ENCODE measurements around the gene SERPINB2. TPM values are rescaled to one million over a fixed set of nuclear protein-coding genes. Genes with fewer than 3 reads are reported as not detected.
"Not testable (repeated sequence)": the region's sequence is repeated elsewhere in the genome, so short reads cannot be mapped to it uniquely, and the experiment has no call there.

The SERPINB2 gene
- total and polyA plus RNA-seq, 2 donors (not counting 1 experiment from before 2014, with no cell fraction given): 0.25 to 1.4 TPM

- H3K9ac ChIP-seq (ENCODE audit: low read length): peak overlapping the region; percentile 71
- TF ChIP-seq EZH2 (IDR thresholded peaks at IDR 0.05; ENCODE audit: borderline replicate concordance, insufficient read depth, low read depth, low read length, poor library complexity, severe bottlenecking): no peak
- TF ChIP-seq, protein P1, sequence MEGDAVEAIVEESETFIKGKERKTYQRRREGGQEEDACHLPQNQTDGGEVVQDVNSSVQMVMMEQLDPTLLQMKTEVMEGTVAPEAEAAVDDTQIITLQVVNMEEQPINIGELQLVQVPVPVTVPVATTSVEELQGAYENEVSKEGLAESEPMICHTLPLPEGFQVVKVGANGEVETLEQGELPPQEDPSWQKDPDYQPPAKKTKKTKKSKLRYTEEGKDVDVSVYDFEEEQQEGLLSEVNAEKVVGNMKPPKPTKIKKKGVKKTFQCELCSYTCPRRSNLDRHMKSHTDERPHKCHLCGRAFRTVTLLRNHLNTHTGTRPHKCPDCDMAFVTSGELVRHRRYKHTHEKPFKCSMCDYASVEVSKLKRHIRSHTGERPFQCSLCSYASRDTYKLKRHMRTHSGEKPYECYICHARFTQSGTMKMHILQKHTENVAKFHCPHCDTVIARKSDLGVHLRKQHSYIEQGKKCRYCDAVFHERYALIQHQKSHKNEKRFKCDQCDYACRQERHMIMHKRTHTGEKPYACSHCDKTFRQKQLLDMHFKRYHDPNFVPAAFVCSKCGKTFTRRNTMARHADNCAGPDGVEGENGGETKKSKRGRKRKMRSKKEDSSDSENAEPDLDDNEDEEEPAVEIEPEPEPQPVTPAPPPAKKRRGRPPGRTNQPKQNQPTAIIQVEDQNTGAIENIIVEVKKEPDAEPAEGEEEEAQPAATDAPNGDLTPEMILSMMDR (IDR thresholded peaks at IDR 0.05): no peak
- H3K79me2 ChIP-seq (ENCODE audit: control insufficient read depth, insufficient read depth, low read length): no peaks in the 10 kb centered on the region
- ATAC-seq (ENCODE audit: low read depth): no peak
- no peak overlapping the region for H3K27ac Mint-ChIP-seq
- no peak overlapping the region for H3K4me3 Mint-ChIP-seq
- no peaks in the 10 kb centered on the region for H4K20me1 ChIP-seq (ENCODE audit: control insufficient read depth, insufficient read depth, low read length, poor library complexity, severe bottlenecking)
- H3K4me2 ChIP-seq (replicated peaks; ENCODE audit: low read depth, low read length, poor library complexity, severe bottlenecking): peak overlapping the region; percentile 97
- H3K4me1 Mint-ChIP-seq: peaks cover 5% of the 10 kb centered on the region
- H3K27ac ChIP-seq (ENCODE audit: low read length in 2 of 2): no peak overlapping the region
- ChIA-PET POLR2A (no interaction called here), CTCF (interaction anchor here (0.7 to 6.2 kb wide), 12 partner anchors 16 to 423 kb away, joined by 3 to 64 read pairs (median 4); no protein-coding TSS in a partner anchor)
- peaks cover 0 to 17% (median 4%) of the 10 kb centered on the region in 4 experiments for H3K27me3 ChIP-seq (replicated peaks in 1 of 4; ENCODE audit: control extremely low read depth in 1 of 4, control insufficient read depth in 3 of 4, insufficient read depth in 4 of 4, low read length in 3 of 4)
- peaks cover 10% of the 10 kb centered on the region for H3K27me3 Mint-ChIP-seq
- intact Hi-C loops (cut with micrococcal nuclease): loop anchor here (1.0 to 5.0 kb wide), 4 partner anchors 12 to 419 kb away; partner anchors contain the start of genes HMSD and SERPINB8
- H2AFZ ChIP-seq (ENCODE audit: insufficient read depth, low read depth, low read length, poor library complexity, severe bottlenecking): peak overlapping the region; percentile 94
- H3K4me3 ChIP-seq (ENCODE audit: control extremely low read depth in 1 of 5, extremely low read depth in 1 of 5, insufficient read depth in 1 of 5, low read depth in 2 of 5, low read length in 4 of 5): peak overlapping the region; percentile 32 to 73 (median 65)
- DNase-seq: no peak
- H3K36me3 ChIP-seq (replicated peaks in 1 of 2; ENCODE audit: control extremely low read depth in 1 of 2, control insufficient read depth in 1 of 2, extremely low read depth in 1 of 2, insufficient read depth in 2 of 2, low read length in 1 of 2): no peaks in the 10 kb centered on the region
- no peaks in the 10 kb centered on the region for H3K9me3 Mint-ChIP-seq (ENCODE audit: insufficient read depth)
- peaks cover 0 to 7% (median 0%) of the 10 kb centered on the region in 3 donors for H3K9me3 ChIP-seq (ENCODE audit: control extremely low read depth in 1 of 3, control insufficient read depth in 2 of 3, insufficient read depth in 1 of 3, low read length in 2 of 3)
- 33% methylated on average over 19 of the region's 19 CpGs for WGBS (ENCODE audit: insufficient coverage)
- H3K4me1 ChIP-seq (ENCODE audit: control insufficient read depth in 2 of 2, insufficient read depth in 2 of 2, low read length in 2 of 2): peaks cover 11 to 14% of the 10 kb centered on the region in 2 donors
These were observed 49.5 kb downstream of the SERPINB2 start for GRCh38 chr18:63936932-63937393.

GRCh38 chr18:63940008-63940407 is 52.5 kb downstream of the SERPINB2 start:
- Mint-ChIP-seq H3K9me3 (ENCODE audit: insufficient read depth) (no peaks in the 10 kb centered on the region), H3K4me1 (peaks cover 5% of the 10 kb centered on the region), H3K27me3 (peaks cover 31% of the 10 kb centered on the region), H3K4me3 (no peak overlapping the region), H3K27ac (no peak overlapping the region)
- ATAC-seq (ENCODE audit: low read depth) (no peak), DNase-seq (no peak)
- Histone ChIP-seq H3K9me3 (ENCODE audit: control extremely low read depth in 1 of 3, control insufficient read depth in 2 of 3, insufficient read depth in 1 of 3, low read length in 2 of 3) (peaks cover 0 to 7% (median 0%) of the 10 kb centered on the region in 3 donors), H3K27me3 (replicated peaks in 1 of 4; ENCODE audit: control extremely low read depth in 1 of 4, control insufficient read depth in 3 of 4, insufficient read depth in 4 of 4, low read length in 3 of 4) (peaks cover 0 to 17% (median 4%) of the 10 kb centered on the region in 4 experiments), H3K79me2 (ENCODE audit: control insufficient read depth, insufficient read depth, low read length) (no peaks in the 10 kb centered on the region), H3K27ac (ENCODE audit: low read length in 2 of 2) (no peak overlapping the region), H3K4me1 (ENCODE audit: control insufficient read depth in 2 of 2, insufficient read depth in 2 of 2, low read length in 2 of 2) (peaks cover 11 to 14% of the 10 kb centered on the region in 2 donors), H3K4me3 (ENCODE audit: control extremely low read depth in 1 of 5, extremely low read depth in 1 of 5, insufficient read depth in 1 of 5, low read depth in 2 of 5, low read length in 4 of 5) (no peak overlapping the region), H4K20me1 (ENCODE audit: control insufficient read depth, insufficient read depth, low read length, poor library complexity, severe bottlenecking) (no peaks in the 10 kb centered on the region), H2AFZ (ENCODE audit: insufficient read depth, low read depth, low read length, poor library complexity, severe bottlenecking) (no peak overlapping the region), H3K4me2 (replicated peaks; ENCODE audit: low read depth, low read length, poor library complexity, severe bottlenecking) (no peak overlapping the region), H3K36me3 (replicated peaks in 1 of 2; ENCODE audit: control extremely low read depth in 1 of 2, control insufficient read depth in 1 of 2, extremely low read depth in 1 of 2, insufficient read depth in 2 of 2, low read length in 1 of 2) (no peaks in the 10 kb centered on the region), H3K9ac (ENCODE audit: low read length) (no peak overlapping the region)
- WGBS (ENCODE audit: insufficient coverage): 91% methylated on average over 8 of the region's 8 CpGs
- intact Hi-C loops (cut with micrococcal nuclease): no loop called here
- TF ChIP-seq EZH2 (IDR thresholded peaks at IDR 0.05; ENCODE audit: borderline replicate concordance, insufficient read depth, low read depth, low read length, poor library complexity, severe bottlenecking): no peak
- TF ChIP-seq, protein P1 (IDR thresholded peaks at IDR 0.05): no peak
- ChIA-PET POLR2A (no interaction called here), CTCF (interaction anchor here (0.6 kb wide), 1 partner anchor 1061 kb away, joined by 3 read pairs; no protein-coding TSS in a partner anchor)

DNA sequence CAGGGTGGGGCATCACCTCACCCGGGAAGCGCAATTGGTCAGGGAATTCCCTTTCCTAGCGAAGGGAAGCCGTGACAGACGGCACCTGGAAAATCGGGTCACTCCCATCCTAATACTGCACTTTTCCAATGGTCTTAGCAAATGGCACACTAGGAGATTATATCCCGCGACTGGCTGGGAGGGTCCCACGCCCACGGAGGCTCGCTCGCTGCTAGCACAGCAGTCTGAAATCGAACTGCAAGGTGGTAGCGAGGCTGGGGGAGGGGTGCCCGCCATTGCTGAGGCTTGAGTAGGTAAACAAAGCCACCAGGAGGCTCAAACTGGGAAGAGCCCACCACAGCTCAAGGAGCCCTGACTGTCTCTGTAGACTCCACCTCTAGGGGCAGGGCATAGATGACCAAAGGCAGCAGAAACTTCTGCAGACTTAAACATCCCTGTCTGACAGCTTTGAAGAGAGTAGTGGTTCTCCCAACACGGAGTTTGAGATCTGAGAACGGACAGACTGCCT is 53.1 kb downstream of the SERPINB2 start:
- H3K9me3 ChIP-seq (ENCODE audit: control extremely low read depth in 1 of 3, control insufficient read depth in 2 of 3, insufficient read depth in 1 of 3, low read length in 2 of 3); H3K79me2 ChIP-seq (ENCODE audit: control insufficient read depth, insufficient read depth, low read length); H2AFZ ChIP-seq (ENCODE audit: insufficient read depth, low read depth, low read length, poor library complexity, severe bottlenecking); H3K27ac ChIP-seq (ENCODE audit: low read length in 2 of 2); H3K27ac Mint-ChIP-seq; H3K36me3 ChIP-seq (replicated peaks in 1 of 2; ENCODE audit: control extremely low read depth in 1 of 2, control insufficient read depth in 1 of 2, extremely low read depth in 1 of 2, insufficient read depth in 2 of 2, low read length in 1 of 2); H3K9ac ChIP-seq (ENCODE audit: low read length); H3K4me1 Mint-ChIP-seq; DNase-seq; ATAC-seq (ENCODE audit: low read depth); H4K20me1 ChIP-seq (ENCODE audit: control insufficient read depth, insufficient read depth, low read length, poor library complexity, severe bottlenecking); POLR2A ChIA-PET; intact Hi-C loops (cut with micrococcal nuclease); H3K4me3 ChIP-seq (ENCODE audit: control extremely low read depth in 1 of 5, extremely low read depth in 1 of 5, insufficient read depth in 1 of 5, low read depth in 2 of 5, low read length in 4 of 5); H3K4me3 Mint-ChIP-seq; H3K9me3 Mint-ChIP-seq (ENCODE audit: insufficient read depth); H3K4me2 ChIP-seq (replicated peaks; ENCODE audit: low read depth, low read length, poor library complexity, severe bottlenecking): not testable (repeated sequence)
- CTCF ChIA-PET: interaction anchor here (0.6 to 1.0 kb wide), 3 partner anchors 23 to 1061 kb away, joined by 3 read pairs; no protein-coding TSS in a partner anchor
- H3K27me3 Mint-ChIP-seq: peaks cover 30% of the 10 kb centered on the region
- WGBS (ENCODE audit: insufficient coverage): 92% methylated on average over 13 of the region's 17 CpGs
- peaks cover 0 to 17% (median 4%) of the 10 kb centered on the region in 4 experiments for H3K27me3 ChIP-seq (replicated peaks in 1 of 4; ENCODE audit: control extremely low read depth in 1 of 4, control insufficient read depth in 3 of 4, insufficient read depth in 4 of 4, low read length in 3 of 4)
- peaks cover 11 to 14% of the 10 kb centered on the region in 2 donors for H3K4me1 ChIP-seq (ENCODE audit: control insufficient read depth in 2 of 2, insufficient read depth in 2 of 2, low read length in 2 of 2)
